HEK293T (cell line): ENCODE measurements around the gene TTC32.

Source experiments
- ELF4 ChIP-seq: fragments of 450-650 bp; IDR thresholded peaks from 2 replicates; pipeline ENCODE4 v1.6.1; 2017; ENCODE audit warnings: antibody characterized with exemption
- FOXA1 ChIP-seq: fragments of 450-650 bp; IDR thresholded peaks from 2 replicates; pipeline ENCODE4 v1.6.1; 2016; ENCODE audit warnings: mild to moderate bottlenecking
- FOXM1 ChIP-seq: fragments of 450-650 bp; IDR thresholded peaks from 2 replicates; pipeline ENCODE4 v1.6.1; 2017; ENCODE audit warnings: mild to moderate bottlenecking, borderline replicate concordance
- L3MBTL2 ChIP-seq: fragments of 450-650 bp; conservative IDR thresholded peaks from 2 replicates; pipeline ENCODE4 v1.6.1; 2016; ENCODE audit warnings: mild to moderate bottlenecking
- PKNOX1 ChIP-seq: fragments of 450-650 bp; IDR thresholded peaks from 2 replicates; pipeline ENCODE4 v1.6.1; 2016

GRCh38 chr2:19894134-19894792, 7.5 kb downstream of the TTC32 start:
- no peak for TF ChIP-seq ELF4
- TF ChIP-seq FOXA1: no peak
- TF ChIP-seq L3MBTL2: no peak
- TF ChIP-seq PKNOX1: peak; percentile 62; the same call in 1 of the 2 replicates
- TF ChIP-seq FOXM1: no peak
